Measurements from ENCODE around the gene FHIT. TPM values are rescaled to one million over a fixed set of nuclear protein-coding genes. Genes with fewer than 3 reads are reported as not detected.

FHIT gene
- total and polyA plus RNA-seq, 4 donors, result 2.1 to 14.7 (median 6.6) TPM

GRCh38 chr3:60064210-60065178, 1186.8 kb downstream of the FHIT start:
- no peak for DNase-seq (ENCODE audit: low spot score)
- 92% methylated on average over 3 of the region's 3 CpGs for WGBS

More at GRCh38 chr3:60064210-60065178, 1186.8 kb downstream of the FHIT start:
- Histone ChIP-seq H3K36me3 (ENCODE audit: control insufficient read depth in 4 of 4, insufficient read depth in 3 of 4, low read depth in 1 of 4, low read length in 3 of 4) (no peaks in the 10 kb centered on the region), H3K9ac (ENCODE audit: low read depth in 1 of 2, low read length in 2 of 2) (no peak overlapping the region), H3K4me1 (ENCODE audit: control insufficient read depth in 4 of 4, insufficient read depth in 4 of 4, low read length in 3 of 4) (no peaks in the 10 kb centered on the region), H3K4me3 (ENCODE audit: low read depth in 1 of 3, low read length in 3 of 3) (no peak overlapping the region), H3K9me3 (ENCODE audit: control insufficient read depth in 4 of 4, low read length in 3 of 4) (no peaks in the 10 kb centered on the region), H3K27ac (ENCODE audit: low read depth in 1 of 2, low read length in 2 of 2) (no peak overlapping the region), H3K27me3 (ENCODE audit: control insufficient read depth in 4 of 4, insufficient read depth in 4 of 4, low read length in 3 of 4) (no peaks in the 10 kb centered on the region)
- no peak for TF ChIP-seq HNF4A (conservative IDR thresholded peaks at IDR 0.05)
- TF ChIP-seq GABPA (IDR thresholded peaks at IDR 0.05 in 1 of 2, conservative IDR thresholded peaks at IDR 0.05 in 1 of 2), result no peak
- no peak for TF ChIP-seq FOXA1 (IDR thresholded peaks at IDR 0.05)
- no peak for TF ChIP-seq RAD21 (IDR thresholded peaks at IDR 0.05)
- TF ChIP-seq REST (IDR thresholded peaks at IDR 0.05), result no peak
- TF ChIP-seq SP1 (IDR thresholded peaks at IDR 0.05), result no peak
- TF ChIP-seq, protein P1, sequence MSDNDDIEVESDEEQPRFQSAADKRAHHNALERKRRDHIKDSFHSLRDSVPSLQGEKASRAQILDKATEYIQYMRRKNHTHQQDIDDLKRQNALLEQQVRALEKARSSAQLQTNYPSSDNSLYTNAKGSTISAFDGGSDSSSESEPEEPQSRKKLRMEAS (IDR thresholded peaks at IDR 0.05), result no peak
- TF ChIP-seq TAF1 (conservative IDR thresholded peaks at IDR 0.05), result no peak
- TF ChIP-seq HNF4G (IDR thresholded peaks at IDR 0.05), result no peak
- TF ChIP-seq, protein P2, sequence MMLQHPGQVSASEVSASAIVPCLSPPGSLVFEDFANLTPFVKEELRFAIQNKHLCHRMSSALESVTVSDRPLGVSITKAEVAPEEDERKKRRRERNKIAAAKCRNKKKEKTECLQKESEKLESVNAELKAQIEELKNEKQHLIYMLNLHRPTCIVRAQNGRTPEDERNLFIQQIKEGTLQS (IDR thresholded peaks at IDR 0.05), result no peak
- TF ChIP-seq RXRA (IDR thresholded peaks at IDR 0.05), result no peak
- TF ChIP-seq EGR1 (IDR thresholded peaks at IDR 0.05; ENCODE audit: low read depth in 2 of 2), result no peak
- no peak for TF ChIP-seq NR2F2 (IDR thresholded peaks at IDR 0.05)
- TF ChIP-seq FOXA2 (IDR thresholded peaks at IDR 0.05), result no peak
- TF ChIP-seq, protein P3, sequence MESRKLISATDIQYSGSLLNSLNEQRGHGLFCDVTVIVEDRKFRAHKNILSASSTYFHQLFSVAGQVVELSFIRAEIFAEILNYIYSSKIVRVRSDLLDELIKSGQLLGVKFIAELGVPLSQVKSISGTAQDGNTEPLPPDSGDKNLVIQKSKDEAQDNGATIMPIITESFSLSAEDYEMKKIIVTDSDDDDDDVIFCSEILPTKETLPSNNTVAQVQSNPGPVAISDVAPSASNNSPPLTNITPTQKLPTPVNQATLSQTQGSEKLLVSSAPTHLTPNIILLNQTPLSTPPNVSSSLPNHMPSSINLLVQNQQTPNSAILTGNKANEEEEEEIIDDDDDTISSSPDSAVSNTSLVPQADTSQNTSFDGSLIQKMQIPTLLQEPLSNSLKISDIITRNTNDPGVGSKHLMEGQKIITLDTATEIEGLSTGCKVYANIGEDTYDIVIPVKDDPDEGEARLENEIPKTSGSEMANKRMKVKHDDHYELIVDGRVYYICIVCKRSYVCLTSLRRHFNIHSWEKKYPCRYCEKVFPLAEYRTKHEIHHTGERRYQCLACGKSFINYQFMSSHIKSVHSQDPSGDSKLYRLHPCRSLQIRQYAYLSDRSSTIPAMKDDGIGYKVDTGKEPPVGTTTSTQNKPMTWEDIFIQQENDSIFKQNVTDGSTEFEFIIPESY (IDR thresholded peaks at IDR 0.05), result no peak
- TF ChIP-seq YY1 (IDR thresholded peaks at IDR 0.05), result no peak
- TF ChIP-seq, protein P4, sequence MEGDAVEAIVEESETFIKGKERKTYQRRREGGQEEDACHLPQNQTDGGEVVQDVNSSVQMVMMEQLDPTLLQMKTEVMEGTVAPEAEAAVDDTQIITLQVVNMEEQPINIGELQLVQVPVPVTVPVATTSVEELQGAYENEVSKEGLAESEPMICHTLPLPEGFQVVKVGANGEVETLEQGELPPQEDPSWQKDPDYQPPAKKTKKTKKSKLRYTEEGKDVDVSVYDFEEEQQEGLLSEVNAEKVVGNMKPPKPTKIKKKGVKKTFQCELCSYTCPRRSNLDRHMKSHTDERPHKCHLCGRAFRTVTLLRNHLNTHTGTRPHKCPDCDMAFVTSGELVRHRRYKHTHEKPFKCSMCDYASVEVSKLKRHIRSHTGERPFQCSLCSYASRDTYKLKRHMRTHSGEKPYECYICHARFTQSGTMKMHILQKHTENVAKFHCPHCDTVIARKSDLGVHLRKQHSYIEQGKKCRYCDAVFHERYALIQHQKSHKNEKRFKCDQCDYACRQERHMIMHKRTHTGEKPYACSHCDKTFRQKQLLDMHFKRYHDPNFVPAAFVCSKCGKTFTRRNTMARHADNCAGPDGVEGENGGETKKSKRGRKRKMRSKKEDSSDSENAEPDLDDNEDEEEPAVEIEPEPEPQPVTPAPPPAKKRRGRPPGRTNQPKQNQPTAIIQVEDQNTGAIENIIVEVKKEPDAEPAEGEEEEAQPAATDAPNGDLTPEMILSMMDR (IDR thresholded peaks at IDR 0.05; ENCODE audit: low read depth, low read length, missing input control), result no peak
- TF ChIP-seq JUND (IDR thresholded peaks at IDR 0.05), result no peak

Data from liver (tissue), 9 donors.